Gastroesophageal sphincter (tissue), 4 donors: ENCODE results near the gene DGLUCY. TPM values are rescaled to one million over a fixed set of nuclear protein-coding genes. Genes with fewer than 3 reads are reported as not detected.

Experiments
- ATAC-seq: fragments of 150-250 bp; one replicate; pipeline ENCODE4 v1.9.1; 2016; ENCODE audit warnings: mild to moderate bottlenecking, moderate library complexity
- H3K27ac ChIP-seq, 4 donors: fragments of 200-600 bp; sonication (generic) in 3 of 4; 1 replicate in 3 of 4; 2 replicates in 1 of 4; pipeline ENCODE4 v1.5.1; 2016 to 2019
- H3K27me3 ChIP-seq: fragments of 200-600 bp; sonication (generic); one replicate; pipeline ENCODE4 v1.5.1; 2019
- H3K36me3 ChIP-seq, 2 donors: fragments of 200-600 bp; sonication (generic); one replicate each; pipeline ENCODE4 v1.5.1; 2019; ENCODE audit warnings: control low read depth in 1 of 2
- H3K4me1 ChIP-seq, 3 donors: fragments of 200-600 bp; sonication (generic); 1 replicate in 2 of 3; 2 replicates in 1 of 3; pipeline ENCODE4 v1.5.1; 2016 to 2019; ENCODE audit warnings: control low read depth in 2 of 3
- H3K4me3 ChIP-seq, 2 donors: fragments of 200-600 bp; sonication (generic); one replicate each; pipeline ENCODE4 v1.5.1; 2019; ENCODE audit warnings: mild to moderate bottlenecking in 1 of 2, moderate library complexity in 1 of 2
- H3K9me3 ChIP-seq, 3 donors: fragments of 200-600 bp; sonication (generic); one replicate each; pipeline ENCODE4 v1.5.1; 2017 to 2019; ENCODE audit warnings: control low read depth in 2 of 3
- CTCF ChIP-seq, 4 experiments: fragments of 200-600 bp in 2 of 4; fragments of 450-650 bp in 2 of 4; sonication (generic) in 1 of 4; IDR thresholded peaks; one replicate each; pipeline ENCODE4 v1.5.1; 2017 to 2019; ENCODE audit warnings: antibody characterized with exemption in 4 of 4, mild to moderate bottlenecking in 2 of 4, moderate library complexity in 2 of 4
- EP300 ChIP-seq: sonication (generic); formaldehyde crosslinking; IDR thresholded peaks from one replicate; pipeline ENCODE4 v1.6.1; 2017; ENCODE audit warnings: antibody characterized with exemption, mild to moderate bottlenecking
- POLR2A ChIP-seq, 2 donors: fragments of 450-650 bp; IDR thresholded peaks; one replicate each; pipeline ENCODE4 v1.6.1; 2017; ENCODE audit warnings: antibody characterized with exemption in 2 of 2, mild to moderate bottlenecking in 2 of 2, moderate library complexity in 1 of 2
- POLR2AphosphoS5 ChIP-seq: sonication (generic); formaldehyde crosslinking; IDR thresholded peaks from one replicate; pipeline ENCODE4 v1.6.1; 2017; ENCODE audit warnings: antibody characterized with exemption
- WGBS, 2 donors: methylation state at CpG; one replicate each; pipeline ENCODE4 v1.1.5; 2018; ENCODE audit warnings: low coverage in 1 of 2; 5-methylcytosine and 5-hydroxymethylcytosine counted together
- small RNA-seq, 4 donors: library from RNA; depleted of rRNA; stranded (forward); fragments of <200 nt; gene quantifications; one replicate each; pipeline ENCODE3, GENCODE V24; 2016
- total RNA-seq, 4 donors: library from RNA; depleted of rRNA; stranded (reverse); fragments of >200 nt; gene quantifications; one replicate each; pipeline ENCODE4 v1.1.0, GENCODE V29; 2016

Gene DGLUCY
- total RNA-seq, 4 donors from 2014 or later = 52.8 to 118 (median 77.3) TPM

GRCh38 chr14:91272341-91273272, 158.7 kb downstream of the DGLUCY start:
- no peaks in the 10 kb centered on the region for H3K27me3 ChIP-seq
- no peak for ATAC-seq
- TF ChIP-seq CTCF (IDR thresholded peaks at IDR 0.05) (no peak), EP300 (no peak), POLR2A (IDR thresholded peaks at IDR 0.05) (no peak), POLR2AphosphoS5 (no peak)
- 80 to 100% methylated on average over 3 to 5 of the region's 43 CpGs for WGBS, 2 donors
- no peak overlapping the region for H3K4me3 ChIP-seq
- H3K4me1 ChIP-seq = peaks cover 0 to 12% (median 0%) of the 10 kb centered on the region in 3 donors
- no peaks in the 10 kb centered on the region for H3K9me3 ChIP-seq
- peaks cover 0 to 3% of the 10 kb centered on the region in 2 donors for H3K36me3 ChIP-seq
- H3K27ac ChIP-seq = no peak overlapping the region

GRCh38 chr14:91273273-91273884, 159.5 kb downstream of the DGLUCY start:
- Histone ChIP-seq H3K9me3 (no peaks in the 10 kb centered on the region), H3K27ac (no peak overlapping the region), H3K4me3 (no peak overlapping the region), H3K36me3 (peaks cover 0 to 8% of the 10 kb centered on the region in 2 donors), H3K27me3 (no peaks in the 10 kb centered on the region), H3K4me1 (peaks cover 0 to 12% (median 0%) of the 10 kb centered on the region in 3 donors)
- TF ChIP-seq POLR2AphosphoS5 (no peak), EP300 (no peak), CTCF (IDR thresholded peaks at IDR 0.05) (no peak), POLR2A (IDR thresholded peaks at IDR 0.05) (no peak)
- ATAC-seq = no peak
- WGBS, 2 donors = no CpG with 5 or more reads among the region's 27 CpGs

- WGBS, 2 donors = 82 to 100% methylated on average over 3 to 6 of the region's 13 CpGs
- ATAC-seq = no peak
- Histone ChIP-seq H3K4me3 (no peak overlapping the region), H3K27me3 (no peaks in the 10 kb centered on the region), H3K27ac (no peak overlapping the region), H3K9me3 (no peaks in the 10 kb centered on the region), H3K36me3 (peaks cover 0 to 8% of the 10 kb centered on the region in 2 donors), H3K4me1 (peaks cover 0 to 12% (median 0%) of the 10 kb centered on the region in 3 donors)
- no peak for TF ChIP-seq POLR2A (IDR thresholded peaks at IDR 0.05)
- no peak for TF ChIP-seq CTCF (IDR thresholded peaks at IDR 0.05)
- TF ChIP-seq EP300 = no peak
- no peak for TF ChIP-seq POLR2AphosphoS5
These were observed 160.0 kb downstream of the DGLUCY start for GRCh38 chr14:91273885-91274273.

GRCh38 chr14:91274796-91275195, 160.9 kb downstream of the DGLUCY start:
- peaks cover 0 to 8% of the 10 kb centered on the region in 2 donors for H3K36me3 ChIP-seq
- H3K4me1 ChIP-seq = peaks cover 0 to 3% (median 0%) of the 10 kb centered on the region in 3 donors
- TF ChIP-seq POLR2A (IDR thresholded peaks at IDR 0.05) = no peak
- no peak for ATAC-seq
- H3K9me3 ChIP-seq = no peaks in the 10 kb centered on the region
- no peak overlapping the region for H3K27ac ChIP-seq
- no peaks in the 10 kb centered on the region for H3K27me3 ChIP-seq
- no peak overlapping the region for H3K4me3 ChIP-seq
- WGBS, 2 donors = 96 to 100% methylated on average over 1 to 3 of the region's 9 CpGs

Small RNAs within 50 kb of the gene (small RNA-seq; reads per million reads assigned to genes)
- gene RNU7-30P (0 reads per million in 4 donors), gene SNORA11B (0 to 1.6 (median 0.19) reads per million in 4 donors)

Other genes with a start within 250 kb of the DGLUCY start
- gene RPS6KA5, start 53.4 kb upstream of the DGLUCY start, total RNA-seq = 10 to 100 TPM; 30.8 to 48.6 (median 36.6) TPM
- gene GPR68, start 130.6 kb downstream of the DGLUCY start, total RNA-seq = 10 to 100 TPM in 1 of 4 donors, 1 to 10 TPM in 3; 1.8 to 10.3 (median 3.0) TPM